Activated CD8-positive, alpha-beta T cell treated with anti-CD3 and anti-CD28 coated beads, Interleukin-2, amount 10 ng/mL, durations not matched to agents 7 days and 5 days (primary cell): ENCODE data around the gene GDPGP1. TPM values are rescaled to one million over a fixed set of nuclear protein-coding genes. Genes with fewer than 3 reads are reported as not detected.

ENCODE experiments used
- ATAC-seq: fragments of 150-1000 bp; cut with Tn5 transposase; one replicate; pipeline ENCODE4 v1.10.0; 2021; ENCODE audit warnings: moderate library complexity
- CTCF ChIA-PET: fragments of 350-600 bp; sonication (Branson Sonifier 250); formaldehyde crosslinking; loops from one replicate; lab custom pipeline; 2021; ENCODE audit warnings: antibody characterized with exemption; lab: Charles Lee
- POLR2A ChIA-PET: fragments of 350-600 bp; sonication (Branson Sonifier 250); formaldehyde crosslinking; loops from one replicate; lab custom pipeline; 2021; ENCODE audit warnings: antibody characterized with exemption; lab: Charles Lee
- DNase-seq: peaks from one replicate; pipeline ENCODE4 v3.0.0-alpha.2; 2020
- H3K27ac Mint-ChIP-seq: one replicate; pipeline ENCODE4 v1.8.0; 2021; ENCODE audit warnings: mild to moderate bottlenecking, mixed read lengths
- H3K27me3 Mint-ChIP-seq: one replicate; pipeline ENCODE4 v1.8.0; 2021; ENCODE audit warnings: low read depth, mixed read lengths
- H3K36me3 Mint-ChIP-seq: one replicate; pipeline ENCODE4 v1.8.0; 2021; ENCODE audit warnings: low read depth, mixed read lengths
- H3K4me1 Mint-ChIP-seq: one replicate; pipeline ENCODE4 v1.8.0; 2021; ENCODE audit warnings: low read depth, mixed read lengths
- H3K4me3 Mint-ChIP-seq: one replicate; pipeline ENCODE4 v1.8.0; 2021; ENCODE audit warnings: mild to moderate bottlenecking, mixed read lengths
- H3K9me3 Mint-ChIP-seq: one replicate; pipeline ENCODE4 v1.8.0; 2022; ENCODE audit warnings: mixed read lengths; ENCODE audit not compliant: insufficient read depth
- total RNA-seq, 2 experiments: library from RNA; stranded (reverse); gene quantifications; one replicate each; pipeline ENCODE4 v1.2.3, GENCODE V29; 2021

Gene GDPGP1
- total RNA-seq, 2 experiments from 2014 or later, result 10.0 to 12.1 TPM

DNA sequence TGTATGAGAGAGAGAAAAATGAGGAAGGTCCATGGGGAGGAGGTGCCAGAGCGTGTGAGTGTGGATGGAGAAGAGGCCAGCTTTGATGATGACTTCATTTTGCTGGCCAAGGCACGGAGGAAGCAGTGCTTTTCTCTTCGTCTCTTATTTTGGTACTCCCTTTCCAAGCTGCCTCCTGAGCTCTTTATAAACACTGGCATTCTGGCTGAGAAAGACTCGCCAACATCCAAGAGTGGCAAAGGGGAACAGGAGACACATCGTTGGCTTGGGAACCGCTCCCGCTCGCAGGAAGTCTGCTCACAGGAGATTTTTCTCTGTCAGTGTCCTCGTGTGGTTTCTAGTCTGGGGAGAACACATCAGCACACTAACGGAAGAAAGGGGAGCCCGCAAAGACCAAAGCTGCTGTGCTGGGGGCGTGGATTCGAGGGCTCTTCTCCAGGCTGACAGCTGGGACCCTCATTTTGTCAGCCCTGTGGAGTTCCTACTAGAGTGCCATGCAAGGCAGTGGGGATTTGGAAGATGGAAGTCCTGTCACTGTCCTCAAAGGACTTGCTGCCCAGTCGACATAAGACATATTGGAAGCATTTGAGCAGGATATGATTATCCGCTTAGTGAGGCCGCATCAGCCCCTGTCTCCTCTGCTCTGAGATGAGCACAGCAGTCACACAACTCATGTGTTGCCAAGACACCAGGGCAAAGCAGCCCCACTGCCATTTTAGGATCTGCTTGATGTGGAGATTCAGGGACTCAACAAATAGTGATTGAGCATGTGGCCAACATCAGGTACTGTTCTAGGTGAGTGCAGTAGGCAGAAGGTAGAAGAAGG lies 40.8 kb upstream of the GDPGP1 start:
- Mint-ChIP-seq H3K27me3 (peaks cover 2% of the 10 kb centered on the region), H3K4me1 (peaks cover 35% of the 10 kb centered on the region), H3K27ac (peak overlapping the region; percentile 35), H3K36me3 (peaks cover 2% of the 10 kb centered on the region), H3K4me3 (peak overlapping the region; percentile 15), H3K9me3 (no peaks in the 10 kb centered on the region)
- POLR2A ChIA-PET, result interaction anchor here (1.0 to 2.5 kb wide), 2 partner anchors 7 to 40 kb away, joined by 3 to 19 read pairs; partner anchors contain the start of gene SEMA4B
- CTCF ChIA-PET, result interaction anchor here (0.8 to 2.0 kb wide), 4 partner anchors 11 to 432 kb away, joined by 3 to 5 read pairs (median 5); no protein-coding TSS in a partner anchor
- ATAC-seq (peak; percentile 47), DNase-seq (peak; percentile 52)

DNA sequence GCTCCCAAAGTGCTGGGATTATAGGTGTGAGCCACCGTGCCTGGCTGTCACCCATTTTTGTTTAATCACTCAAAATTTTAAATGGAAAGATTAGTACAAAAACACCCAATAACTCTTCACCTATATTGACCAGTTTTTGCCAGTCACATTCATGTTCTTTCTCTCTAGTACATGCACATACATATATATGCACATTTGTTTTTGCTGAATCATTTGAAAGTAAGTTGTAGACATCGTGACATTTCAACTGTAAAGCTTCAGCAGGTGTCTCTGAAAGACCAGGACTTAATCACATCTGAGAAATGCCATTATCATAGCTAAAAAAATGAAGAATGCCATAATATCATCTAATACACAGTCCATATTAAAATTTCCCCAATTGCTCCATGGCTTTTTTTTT lies 39.4 kb upstream of the GDPGP1 start:
- Mint-ChIP-seq H3K27ac (no peak overlapping the region), H3K4me3 (no peak overlapping the region), H3K9me3 (no peaks in the 10 kb centered on the region), H3K27me3 (no peaks in the 10 kb centered on the region), H3K4me1 (peaks cover 32% of the 10 kb centered on the region), H3K36me3 (peaks cover 2% of the 10 kb centered on the region)
- ChIA-PET CTCF (interaction anchor here (0.6 to 1.1 kb wide), 2 partner anchors 99 to 1290 kb away, joined by 3 to 4 read pairs; no protein-coding TSS in a partner anchor), POLR2A (interaction anchor here (0.6 kb wide), 1 partner anchor 761 kb away, joined by 5 read pairs; no protein-coding TSS in a partner anchor)
- ATAC-seq (no peak), DNase-seq (no peak)

DNA sequence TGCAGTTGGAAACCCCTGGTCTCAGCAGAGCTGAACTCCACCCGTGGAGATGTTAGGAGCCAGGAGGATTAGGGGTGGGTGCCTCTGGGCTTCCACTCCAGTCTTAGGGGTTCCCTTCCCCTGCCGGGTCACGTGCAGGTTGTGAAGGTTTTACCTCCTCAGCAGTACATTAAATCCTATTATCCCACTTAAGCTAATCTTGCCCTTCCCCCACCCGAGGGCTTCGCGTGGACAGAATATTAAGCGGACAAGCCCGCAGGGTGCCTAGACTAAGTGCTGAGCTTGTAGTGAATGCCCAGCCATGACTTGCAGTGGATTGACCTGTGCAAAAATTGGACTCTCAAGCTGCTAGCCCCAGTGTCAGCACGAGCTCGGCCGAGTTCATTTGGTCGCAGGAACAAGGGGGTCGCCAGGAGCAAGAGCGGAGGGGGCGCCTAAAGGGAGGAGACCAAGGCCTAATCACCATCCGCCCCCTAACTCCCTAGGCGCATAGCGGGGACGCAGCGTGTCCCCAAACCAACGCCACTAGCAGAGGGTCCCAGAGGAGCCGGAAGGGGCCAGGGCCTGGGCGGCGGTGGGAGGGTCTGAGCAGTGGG lies 33.4 kb upstream of the GDPGP1 start:
- peak overlapping the region; percentile 80 for H3K27ac Mint-ChIP-seq
- peaks cover 2% of the 10 kb centered on the region for H3K36me3 Mint-ChIP-seq
- ATAC-seq (no peak), DNase-seq (no peak)
- peaks cover 4% of the 10 kb centered on the region for H3K27me3 Mint-ChIP-seq
- peak overlapping the region; percentile 80 for H3K4me3 Mint-ChIP-seq
- peaks cover 26% of the 10 kb centered on the region for H3K4me1 Mint-ChIP-seq
- H3K9me3 Mint-ChIP-seq, result no peaks in the 10 kb centered on the region
- ChIA-PET POLR2A (interaction anchor here (0.6 to 2.5 kb wide), 7 partner anchors 8 to 634 kb away, joined by 3 to 19 read pairs (median 4); partner anchors contain the start of genes CIB1 and GDPGP1), CTCF (interaction anchor here (1.1 to 2.9 kb wide), 10 partner anchors 10 to 326 kb away, joined by 3 to 19 read pairs (median 9); partner anchors contain the start of genes CIB1 and GDPGP1)

- ChIA-PET POLR2A (interaction anchor here (0.5 to 2.5 kb wide), 11 partner anchors 9 to 714 kb away, joined by 3 to 19 read pairs (median 4); partner anchors contain the start of genes CIB1 and GDPGP1), CTCF (interaction anchor here (1.1 to 2.9 kb wide), 10 partner anchors 11 to 326 kb away, joined by 3 to 19 read pairs (median 9); partner anchors contain the start of genes CIB1 and GDPGP1)
- Mint-ChIP-seq H3K27me3 (peaks cover 4% of the 10 kb centered on the region), H3K27ac (peak within 1 kb of the TSS; percentile 80), H3K4me3 (peak within 1 kb of the TSS; percentile 80), H3K9me3 (no peaks in the 10 kb centered on the region), H3K4me1 (peaks cover 26% of the 10 kb centered on the region), H3K36me3 (peaks cover 2% of the 10 kb centered on the region)
- ATAC-seq, result peak; percentile 93
- DNase-seq, result peak; percentile 78
These were observed 32.7 kb upstream of the GDPGP1 start, which contains the start of gene SEMA4B for GRCh38 chr15:90201130-90201943. TSS of gene SEMA4B (plus strand) at chr15:90201330. CDS start at chr15:90201579, 249 bp downstream.

GRCh38 chr15:90201944-90202375 lies 32.0 kb upstream of the GDPGP1 start:
- Mint-ChIP-seq H3K27me3 (peaks cover 4% of the 10 kb centered on the region), H3K4me1 (peaks cover 26% of the 10 kb centered on the region), H3K36me3 (peaks cover 2% of the 10 kb centered on the region), H3K4me3 (peak overlapping the region; percentile 77), H3K9me3 (no peaks in the 10 kb centered on the region), H3K27ac (no peak overlapping the region)
- ChIA-PET POLR2A (interaction anchor here (0.5 to 2.5 kb wide), 8 partner anchors 10 to 714 kb away, joined by 3 to 19 read pairs (median 4); no protein-coding TSS in a partner anchor), CTCF (interaction anchor here (1.2 to 2.9 kb wide), 6 partner anchors 11 to 59 kb away, joined by 4 to 19 read pairs (median 12); partner anchors contain the start of genes CIB1 and GDPGP1)
- DNase-seq, result no peak
- no peak for ATAC-seq

DNA sequence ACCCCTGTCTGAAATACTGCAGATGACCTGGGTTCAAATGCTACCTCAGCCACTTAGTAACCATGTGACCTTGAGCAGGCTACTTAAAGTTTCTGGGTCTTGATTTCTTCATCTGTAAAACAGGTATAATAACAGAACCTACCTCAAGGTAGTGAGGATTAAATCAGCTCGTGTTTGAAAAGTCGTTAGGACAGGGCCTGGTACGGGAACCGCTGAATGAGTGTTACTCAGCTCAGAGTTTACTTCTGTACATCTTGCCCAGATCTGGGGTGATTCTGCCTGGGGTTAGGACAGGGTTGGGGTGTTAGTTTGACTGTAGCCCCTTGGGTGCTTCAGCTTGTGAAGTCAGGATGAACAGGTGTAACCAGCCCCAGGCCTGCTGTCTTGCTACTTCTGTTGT lies 31.1 kb upstream of the GDPGP1 start:
- ChIA-PET CTCF (interaction anchor here (1.0 to 2.0 kb wide), 4 partner anchors 11 to 60 kb away, joined by 3 to 7 read pairs (median 4); no protein-coding TSS in a partner anchor), POLR2A (interaction anchor here (0.6 to 1.4 kb wide), 2 partner anchors 28 to 101 kb away, joined by 3 to 6 read pairs; partner anchors contain the start of gene IDH2)
- DNase-seq, result no peak
- Mint-ChIP-seq H3K9me3 (no peaks in the 10 kb centered on the region), H3K36me3 (peaks cover 2% of the 10 kb centered on the region), H3K4me1 (peaks cover 26% of the 10 kb centered on the region), H3K27me3 (peaks cover 4% of the 10 kb centered on the region), H3K27ac (no peak overlapping the region), H3K4me3 (peak overlapping the region; percentile 77)
- ATAC-seq, result no peak

- Mint-ChIP-seq H3K9me3 (no peaks in the 10 kb centered on the region), H3K27ac (no peak overlapping the region), H3K36me3 (peaks cover 2% of the 10 kb centered on the region), H3K4me3 (no peak overlapping the region), H3K4me1 (peaks cover 23% of the 10 kb centered on the region), H3K27me3 (peaks cover 4% of the 10 kb centered on the region)
- no peak for DNase-seq
- no peak for ATAC-seq
- ChIA-PET CTCF (interaction anchor here (1.0 to 2.0 kb wide), 4 partner anchors 11 to 60 kb away, joined by 3 to 7 read pairs (median 4); no protein-coding TSS in a partner anchor), POLR2A (interaction anchor here (0.6 to 1.4 kb wide), 2 partner anchors 27 to 101 kb away, joined by 3 to 6 read pairs; partner anchors contain the start of gene IDH2)
These were observed 30.5 kb upstream of the GDPGP1 start for GRCh38 chr15:90203473-90203872.

DNA sequence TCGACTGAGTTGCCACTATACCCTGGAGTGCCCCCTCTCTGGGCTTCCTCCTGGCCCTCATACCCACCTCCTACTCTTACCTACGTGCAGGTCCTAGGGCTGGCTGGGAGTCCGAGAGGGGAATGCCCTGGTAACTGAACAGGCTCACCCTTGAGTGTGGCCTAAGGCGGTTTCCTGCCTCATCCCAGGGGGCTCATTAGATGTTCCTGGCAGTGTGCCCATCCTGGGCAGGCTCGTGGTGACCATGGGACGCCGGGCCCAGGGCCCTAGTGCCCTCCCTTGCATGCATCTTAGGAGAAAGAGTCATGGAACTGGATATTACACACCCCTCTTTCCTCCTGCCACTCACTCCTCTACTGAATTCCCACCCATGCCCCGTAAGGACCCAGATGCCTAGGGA lies 30.1 kb upstream of the GDPGP1 start:
- Mint-ChIP-seq H3K9me3 (no peaks in the 10 kb centered on the region), H3K4me3 (no peak overlapping the region), H3K4me1 (peaks cover 22% of the 10 kb centered on the region), H3K36me3 (peaks cover 2% of the 10 kb centered on the region), H3K27me3 (peaks cover 4% of the 10 kb centered on the region), H3K27ac (no peak overlapping the region)
- POLR2A ChIA-PET, result interaction anchor here (1.4 kb wide), 1 partner anchor 27 kb away, joined by 6 read pairs; no protein-coding TSS in a partner anchor
- CTCF ChIA-PET, result interaction anchor here (1.5 to 2.0 kb wide), 2 partner anchors 11 to 17 kb away, joined by 5 to 7 read pairs; no protein-coding TSS in a partner anchor
- ATAC-seq (no peak), DNase-seq (no peak)

- ATAC-seq (no peak), DNase-seq (no peak)
- peaks cover 2% of the 10 kb centered on the region for H3K36me3 Mint-ChIP-seq
- ChIA-PET CTCF (interaction anchor here (0.7 to 2.3 kb wide), 5 partner anchors 8 to 88 kb away, joined by 3 to 6 read pairs (median 3); no protein-coding TSS in a partner anchor), POLR2A (interaction anchor here (0.6 to 0.7 kb wide), 2 partner anchors 26 to 103 kb away, joined by 3 read pairs; no protein-coding TSS in a partner anchor)
- peaks cover 23% of the 10 kb centered on the region for H3K4me1 Mint-ChIP-seq
- H3K27me3 Mint-ChIP-seq, result peaks cover 4% of the 10 kb centered on the region
- H3K9me3 Mint-ChIP-seq, result no peaks in the 10 kb centered on the region
- no peak overlapping the region for H3K27ac Mint-ChIP-seq
- no peak overlapping the region for H3K4me3 Mint-ChIP-seq
These were observed 28.8 kb upstream of the GDPGP1 start for GRCh38 chr15:90205050-90205848.
